ENCODE measurements around the gene GALNT2. TPM values are rescaled to one million over a fixed set of nuclear protein-coding genes. Genes with fewer than 3 reads are reported as not detected.

Gene GALNT2
- total and polyA plus RNA-seq, 2 of the 13 experiments (the other 11 are each of a cell fraction or from before 2014, with no cell fraction given): 39.3 to 39.6 TPM

DNA sequence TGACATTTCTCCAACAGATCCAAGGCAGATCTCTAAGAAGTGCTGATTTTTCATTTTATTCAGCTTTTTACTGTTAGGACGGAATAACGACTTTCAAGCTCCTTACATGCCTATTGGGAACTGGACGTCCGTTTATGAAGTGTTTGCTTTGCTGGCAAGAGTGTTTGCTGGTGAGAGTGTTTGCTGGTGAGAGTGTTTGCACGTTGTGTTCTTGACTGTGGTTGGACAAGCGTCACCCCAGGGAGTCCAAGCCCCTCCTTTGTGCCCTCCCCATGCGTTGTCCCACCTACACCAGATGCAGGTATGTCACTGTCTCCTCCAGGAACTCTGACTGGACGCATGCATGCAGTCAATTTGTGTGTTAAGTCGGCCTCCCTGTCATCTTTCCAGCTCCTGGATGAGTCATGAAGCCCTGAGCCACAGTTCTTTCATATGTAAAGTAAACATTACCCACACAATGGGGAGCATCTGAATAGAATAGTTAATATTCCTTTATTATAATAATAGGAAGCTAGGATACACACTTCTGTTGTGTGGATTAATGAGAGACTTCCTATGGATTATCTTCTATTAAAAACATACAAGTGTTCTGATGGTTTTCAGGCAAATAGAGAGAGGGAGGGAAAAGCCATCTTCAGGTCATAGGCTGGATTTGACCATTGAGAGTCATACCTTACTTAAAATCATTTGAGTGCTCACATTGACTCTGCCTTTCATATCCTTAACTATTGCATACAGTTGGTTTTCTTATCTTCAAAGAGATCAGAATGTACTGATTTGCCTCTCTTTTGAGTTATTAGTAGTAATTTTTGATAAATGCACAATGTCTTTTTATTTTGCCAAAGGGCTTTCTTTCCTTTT is 119.2 kb downstream of the GALNT2 start (continued):
- TF ChIP-seq NFE2L1 (CRISPR knock-in tag; IDR thresholded peaks at IDR 0.05; ENCODE audit: borderline replicate concordance) (no peak), BORCS8-MEF2B (CRISPR knock-in tag; IDR thresholded peaks at IDR 0.05) (no peak), ZMYM4 (CRISPR knock-in tag; IDR thresholded peaks at IDR 0.05) (0 out of 2 replicates have a peak, but pooled peaks have one; percentile 25), SOX6 (IDR thresholded peaks at IDR 0.05) (no peak), SOX6 (CRISPR knock-in tag; IDR thresholded peaks at IDR 0.05) (peak; percentile 69)
- TF ChIP-seq, protein P1, sequence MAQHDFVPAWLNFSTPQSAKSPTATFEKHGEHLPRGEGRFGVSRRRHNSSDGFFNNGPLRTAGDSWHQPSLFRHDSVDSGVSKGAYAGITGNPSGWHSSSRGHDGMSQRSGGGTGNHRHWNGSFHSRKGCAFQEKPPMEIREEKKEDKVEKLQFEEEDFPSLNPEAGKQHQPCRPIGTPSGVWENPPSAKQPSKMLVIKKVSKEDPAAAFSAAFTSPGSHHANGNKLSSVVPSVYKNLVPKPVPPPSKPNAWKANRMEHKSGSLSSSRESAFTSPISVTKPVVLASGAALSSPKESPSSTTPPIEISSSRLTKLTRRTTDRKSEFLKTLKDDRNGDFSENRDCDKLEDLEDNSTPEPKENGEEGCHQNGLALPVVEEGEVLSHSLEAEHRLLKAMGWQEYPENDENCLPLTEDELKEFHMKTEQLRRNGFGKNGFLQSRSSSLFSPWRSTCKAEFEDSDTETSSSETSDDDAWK (CRISPR knock-in tag; IDR thresholded peaks at IDR 0.05): no peak
- TF ChIP-seq, protein P2, sequence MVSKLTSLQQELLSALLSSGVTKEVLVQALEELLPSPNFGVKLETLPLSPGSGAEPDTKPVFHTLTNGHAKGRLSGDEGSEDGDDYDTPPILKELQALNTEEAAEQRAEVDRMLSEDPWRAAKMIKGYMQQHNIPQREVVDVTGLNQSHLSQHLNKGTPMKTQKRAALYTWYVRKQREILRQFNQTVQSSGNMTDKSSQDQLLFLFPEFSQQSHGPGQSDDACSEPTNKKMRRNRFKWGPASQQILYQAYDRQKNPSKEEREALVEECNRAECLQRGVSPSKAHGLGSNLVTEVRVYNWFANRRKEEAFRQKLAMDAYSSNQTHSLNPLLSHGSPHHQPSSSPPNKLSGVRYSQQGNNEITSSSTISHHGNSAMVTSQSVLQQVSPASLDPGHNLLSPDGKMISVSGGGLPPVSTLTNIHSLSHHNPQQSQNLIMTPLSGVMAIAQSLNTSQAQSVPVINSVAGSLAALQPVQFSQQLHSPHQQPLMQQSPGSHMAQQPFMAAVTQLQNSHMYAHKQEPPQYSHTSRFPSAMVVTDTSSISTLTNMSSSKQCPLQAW (CRISPR knock-in tag; IDR thresholded peaks at IDR 0.05): peak; percentile 32; the same call in 1 of the 2 replicates

DNA sequence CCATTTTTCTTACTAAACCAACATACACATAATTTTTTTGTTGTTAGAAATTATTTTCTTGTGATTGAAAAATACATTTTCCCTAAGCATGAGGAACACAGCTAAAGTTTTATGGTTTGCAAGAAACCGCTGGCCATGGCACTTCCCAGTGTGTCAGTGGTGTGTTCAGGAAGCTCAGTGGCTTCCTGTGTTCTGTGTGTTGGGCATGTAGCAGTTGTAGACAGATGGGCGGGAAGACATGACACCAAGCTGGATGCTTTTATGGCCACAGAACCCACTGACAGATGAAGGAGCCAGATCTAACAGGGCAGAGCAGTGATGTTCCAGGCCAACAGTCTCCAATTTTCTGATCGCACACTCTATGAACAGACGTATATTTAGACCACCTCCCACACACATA is 119.8 kb downstream of the GALNT2 start:
- peaks cover 23% of the 10 kb centered on the region for H3K4me1 ChIP-seq (ENCODE audit: insufficient read depth, low read length)
- intact Hi-C loops (cut with micrococcal nuclease; ENCODE audit: unreplicated experiment): loop anchor here (1.0 kb wide), 1 partner anchor 29 kb away; no protein-coding TSS in a partner anchor
- no peaks in the 10 kb centered on the region for H3K9me3 ChIP-seq (ENCODE audit: low read length)
- no peak overlapping the region for H3K4me2 ChIP-seq (ENCODE audit: low read depth, low read length)
- ChIA-PET POLR2A (interaction anchor here (1.3 to 1.7 kb wide), 3 partner anchors 27 to 33 kb away, joined by 4 to 8 read pairs (median 5); no protein-coding TSS in a partner anchor), CTCF (ENCODE audit: low intra/inter-chr PET ratio, low total read pairs) (no interaction called here)
- H3K4me3 ChIP-seq (replicated peaks in 1 of 3; ENCODE audit: insufficient read depth in 1 of 3, low read depth in 2 of 3, low read length in 3 of 3): no peak overlapping the region
- H4K20me1 ChIP-seq (ENCODE audit: insufficient read depth, low read length): no peaks in the 10 kb centered on the region
- ATAC-seq (no peak), FAIRE-seq (no peak), DNase-seq (ENCODE audit: low spot score) (no peak)
- no TSS peak for BruUV-seq (replicated peaks)
- no peak overlapping the region for H3K9ac ChIP-seq (ENCODE audit: insufficient read depth, low read depth, low read length)
- no peaks in the 10 kb centered on the region for H3K27me3 ChIP-seq (ENCODE audit: control insufficient read depth in 1 of 2, insufficient read depth in 2 of 2, low read length in 2 of 2)
- in situ Hi-C loops (cut with HindIII; ENCODE audit: extremely low pct_ligation_motif_present, low pct_unique_long_range_greater_than_20kb): no loop called here
- no peak overlapping the region for H2AFZ ChIP-seq (ENCODE audit: low read length)
- H3K36me3 ChIP-seq (replicated peaks in 1 of 2; ENCODE audit: control insufficient read depth in 1 of 2, insufficient read depth in 2 of 2, low read length in 2 of 2): no peaks in the 10 kb centered on the region; a peak in 2 of 5 replicates
- no peaks in the 10 kb centered on the region for H3K79me2 ChIP-seq (ENCODE audit: insufficient read depth, low read length)
- 81% methylated on average over 4 of the region's 4 CpGs for WGBS (ENCODE audit: low lambda C conversion rate)
- H3K27ac ChIP-seq (ENCODE audit: extremely low read length, insufficient read depth, low read length): peak overlapping the region; percentile 72
- TF ChIP-seq FIP1L1 (IDR thresholded peaks at IDR 0.05; ENCODE audit: borderline replicate concordance, insufficient read depth, low read depth, low read length): no peak
- TF ChIP-seq FOXO1 (CRISPR knock-in tag; IDR thresholded peaks at IDR 0.05): no peak
- TF ChIP-seq FOXA3 (CRISPR knock-in tag; IDR thresholded peaks at IDR 0.05): no peak
- no peak for TF ChIP-seq HNRNPLL (IDR thresholded peaks at IDR 0.05; ENCODE audit: low read depth, low read length, poor library complexity, severe bottlenecking)
- TF ChIP-seq, protein P3, sequence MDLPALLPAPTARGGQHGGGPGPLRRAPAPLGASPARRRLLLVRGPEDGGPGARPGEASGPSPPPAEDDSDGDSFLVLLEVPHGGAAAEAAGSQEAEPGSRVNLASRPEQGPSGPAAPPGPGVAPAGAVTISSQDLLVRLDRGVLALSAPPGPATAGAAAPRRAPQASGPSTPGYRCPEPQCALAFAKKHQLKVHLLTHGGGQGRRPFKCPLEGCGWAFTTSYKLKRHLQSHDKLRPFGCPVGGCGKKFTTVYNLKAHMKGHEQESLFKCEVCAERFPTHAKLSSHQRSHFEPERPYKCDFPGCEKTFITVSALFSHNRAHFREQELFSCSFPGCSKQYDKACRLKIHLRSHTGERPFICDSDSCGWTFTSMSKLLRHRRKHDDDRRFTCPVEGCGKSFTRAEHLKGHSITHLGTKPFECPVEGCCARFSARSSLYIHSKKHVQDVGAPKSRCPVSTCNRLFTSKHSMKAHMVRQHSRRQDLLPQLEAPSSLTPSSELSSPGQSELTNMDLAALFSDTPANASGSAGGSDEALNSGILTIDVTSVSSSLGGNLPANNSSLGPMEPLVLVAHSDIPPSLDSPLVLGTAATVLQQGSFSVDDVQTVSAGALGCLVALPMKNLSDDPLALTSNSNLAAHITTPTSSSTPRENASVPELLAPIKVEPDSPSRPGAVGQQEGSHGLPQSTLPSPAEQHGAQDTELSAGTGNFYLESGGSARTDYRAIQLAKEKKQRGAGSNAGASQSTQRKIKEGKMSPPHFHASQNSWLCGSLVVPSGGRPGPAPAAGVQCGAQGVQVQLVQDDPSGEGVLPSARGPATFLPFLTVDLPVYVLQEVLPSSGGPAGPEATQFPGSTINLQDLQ (CRISPR knock-in tag; IDR thresholded peaks at IDR 0.05): no peak
- no peak for TF ChIP-seq CBX2 (IDR thresholded peaks at IDR 0.05; ENCODE audit: low read depth, low read length)
- TF ChIP-seq CBX2 (CRISPR knock-in tag; IDR thresholded peaks at IDR 0.05; ENCODE audit: low read depth): no peak
- TF ChIP-seq NPAS2 (CRISPR knock-in tag; IDR thresholded peaks at IDR 0.05; ENCODE audit: borderline replicate concordance): no peak

Data from HepG2 (cell line).